IPS-11a (cell line): ENCODE data around the gene WSCD1.

Experiments
- H3K4me3 ChIP-seq: one replicate; pipeline ENCODE4 v1.5.1; 2013; ENCODE audit warnings: low read depth, low read length, control low read depth

The WSCD1 gene

GRCh38 chr17:6069539-6070429, at the start of gene WSCD1:
Gene WSCD1 (plus strand): TSS chr17:6070379. CDS start chr17:6080659, 10,280 bp downstream.
- H3K4me3 ChIP-seq, result peak within 1 kb of the TSS; percentile 67

GRCh38 chr17:6021011-6021400, 49.2 kb upstream of the WSCD1 start:
- no peak overlapping the region for H3K4me3 ChIP-seq

GRCh38 chr17:6021627-6022026, 48.6 kb upstream of the WSCD1 start:
- H3K4me3 ChIP-seq, result no peak overlapping the region

GRCh38 chr17:6023036-6023831, 46.9 kb upstream of the WSCD1 start:
- no peak overlapping the region for H3K4me3 ChIP-seq

GRCh38 chr17:6024576-6024975, 45.6 kb upstream of the WSCD1 start:
- H3K4me3 ChIP-seq, result no peak overlapping the region

GRCh38 chr17:6027342-6028024, 42.7 kb upstream of the WSCD1 start:
- no peak overlapping the region for H3K4me3 ChIP-seq

- no peak overlapping the region for H3K4me3 ChIP-seq
Measured at GRCh38 chr17:6028294-6028693, 41.9 kb upstream of the WSCD1 start.

- H3K4me3 ChIP-seq, result no peak overlapping the region
Measured at GRCh38 chr17:6035801-6036394, 34.3 kb upstream of the WSCD1 start.

GRCh38 chr17:6040504-6040903, 29.7 kb upstream of the WSCD1 start:
- no peak overlapping the region for H3K4me3 ChIP-seq

GRCh38 chr17:6041246-6041645, 28.9 kb upstream of the WSCD1 start:
- H3K4me3 ChIP-seq, result no peak overlapping the region

- H3K4me3 ChIP-seq, result no peak overlapping the region
Measured at GRCh38 chr17:6043405-6043804, 26.8 kb upstream of the WSCD1 start.

GRCh38 chr17:6044261-6044660, 25.9 kb upstream of the WSCD1 start:
- no peak overlapping the region for H3K4me3 ChIP-seq

GRCh38 chr17:6045621-6046357, 24.4 kb upstream of the WSCD1 start:
- H3K4me3 ChIP-seq, result no peak overlapping the region

GRCh38 chr17:6046431-6046830, 23.7 kb upstream of the WSCD1 start:
- no peak overlapping the region for H3K4me3 ChIP-seq

- H3K4me3 ChIP-seq, result no peak overlapping the region
Measured at GRCh38 chr17:6046931-6047330, 23.2 kb upstream of the WSCD1 start.

GRCh38 chr17:6047966-6048365, 22.2 kb upstream of the WSCD1 start:
- no peak overlapping the region for H3K4me3 ChIP-seq

GRCh38 chr17:6048486-6048885, 21.7 kb upstream of the WSCD1 start:
- no peak overlapping the region for H3K4me3 ChIP-seq

- H3K4me3 ChIP-seq, result no peak overlapping the region
Measured at GRCh38 chr17:6052926-6053325, 17.3 kb upstream of the WSCD1 start.

- no peak overlapping the region for H3K4me3 ChIP-seq
Measured at GRCh38 chr17:6054372-6054771, 15.8 kb upstream of the WSCD1 start.

- H3K4me3 ChIP-seq, result no peak overlapping the region
Measured at GRCh38 chr17:6056104-6056503, 14.1 kb upstream of the WSCD1 start.
